ENCODE results near the gene P2RY14.

Gene P2RY14

DNA sequence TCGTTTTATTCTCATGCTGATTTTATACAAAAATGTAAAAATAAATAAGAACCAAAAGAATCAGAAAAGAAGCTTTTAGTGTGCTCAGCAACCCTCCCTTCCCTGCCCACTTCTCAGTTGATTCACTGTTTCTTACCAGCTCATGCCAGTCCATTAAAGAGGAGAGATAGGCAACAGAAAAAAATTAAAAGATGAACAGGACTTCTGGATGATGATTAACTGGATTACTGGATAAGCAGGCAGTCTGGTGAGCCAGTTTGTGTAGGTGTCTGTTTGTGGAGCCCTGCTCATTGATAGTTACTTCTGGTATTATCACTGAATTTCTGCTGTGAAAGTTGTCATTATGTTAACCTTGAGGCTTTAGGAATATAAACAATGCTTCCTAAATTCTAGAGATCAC, 60.2 kb downstream of the P2RY14 start:
- H3K4me3 ChIP-seq (ENCODE audit: low read depth, low read length) = no peak overlapping the region

DNA sequence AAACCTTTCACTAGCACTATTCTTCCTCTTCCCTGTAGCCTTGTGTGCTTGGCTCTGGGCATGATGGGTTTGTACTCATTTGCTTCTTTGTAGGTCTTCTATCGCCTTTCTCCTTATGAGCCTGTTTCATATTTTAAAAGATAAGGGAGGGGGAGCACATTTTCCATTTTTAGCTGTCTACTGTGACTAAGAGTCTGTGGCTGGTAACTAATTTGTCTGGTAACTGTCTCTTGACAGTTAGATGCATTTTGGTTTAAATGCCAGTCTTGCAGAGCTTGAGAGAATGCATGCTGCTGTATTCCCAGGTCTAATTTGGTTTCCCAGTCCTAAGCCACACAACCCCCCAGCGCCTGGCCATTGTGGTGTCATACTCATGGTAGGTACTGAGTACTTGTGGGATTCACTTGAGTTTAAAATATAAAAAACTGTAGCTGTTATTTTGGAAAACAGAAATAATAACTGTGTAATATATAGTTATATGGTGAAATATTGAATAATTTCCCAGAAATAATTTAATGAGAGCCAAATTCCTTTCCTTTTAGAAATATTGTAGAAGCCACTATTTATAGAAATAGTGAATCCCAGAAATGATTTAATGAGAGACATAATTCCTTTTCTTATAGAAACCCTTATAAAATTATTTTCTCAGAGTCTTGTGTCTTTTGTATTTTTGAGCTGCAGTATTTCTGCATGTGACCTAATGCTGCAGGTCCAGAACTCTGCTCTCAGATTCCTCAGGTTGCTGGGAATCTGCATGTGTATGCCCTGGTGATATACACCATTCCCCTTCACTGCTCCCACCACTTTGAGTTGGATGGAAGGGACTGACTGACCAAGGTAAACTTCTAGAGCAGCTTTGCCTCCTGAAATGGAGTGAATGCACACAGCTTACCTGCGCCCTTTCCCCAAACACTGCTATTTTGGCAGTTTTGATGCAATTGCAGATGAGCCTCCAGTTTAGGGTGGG, 61.4 kb downstream of the P2RY14 start:
- no peak overlapping the region for H3K4me3 ChIP-seq (ENCODE audit: low read depth, low read length)

DNA sequence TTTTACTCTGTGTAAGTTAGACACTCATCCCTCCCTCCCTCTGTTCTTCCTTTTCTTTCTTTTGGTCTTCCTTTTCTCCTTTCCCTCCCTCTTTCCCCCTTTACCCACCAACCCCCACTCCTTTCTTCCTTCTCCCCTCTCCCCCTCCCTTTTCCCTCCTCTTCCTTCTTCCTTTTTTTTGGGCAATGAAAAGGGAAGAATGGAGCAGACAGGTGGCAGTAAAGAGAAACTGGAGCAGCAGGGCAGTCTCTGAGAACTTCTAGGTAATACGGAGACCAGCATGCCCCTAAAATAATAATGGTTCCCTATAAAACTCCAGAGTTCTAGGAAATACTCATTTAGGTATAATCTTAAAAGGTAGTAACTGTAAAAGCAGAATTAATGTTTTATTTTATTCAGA, 63.9 kb downstream of the P2RY14 start:
- H3K4me3 ChIP-seq (ENCODE audit: low read depth, low read length) = no peak overlapping the region

DNA sequence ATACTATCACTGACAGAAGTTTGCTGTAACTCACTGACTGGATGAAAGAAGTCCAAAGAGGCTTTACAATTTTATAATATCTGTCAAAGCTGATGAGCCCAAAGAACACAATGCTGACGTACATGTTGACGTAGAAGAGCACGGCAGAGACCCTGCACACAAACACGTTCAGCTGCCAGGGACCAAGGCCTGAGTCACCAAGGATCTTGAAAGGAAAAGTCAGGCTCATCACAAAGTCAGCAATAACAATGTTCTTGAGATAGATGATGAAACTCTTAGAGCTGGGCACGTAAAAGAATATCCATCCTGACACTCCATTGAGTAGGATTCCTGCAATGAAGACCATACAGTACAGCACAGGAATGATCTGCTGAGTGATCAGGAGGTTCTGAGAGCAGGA, 64.5 kb downstream of the P2RY14 start:
- H3K4me3 ChIP-seq (ENCODE audit: low read depth, low read length) = no peak overlapping the region

DNA sequence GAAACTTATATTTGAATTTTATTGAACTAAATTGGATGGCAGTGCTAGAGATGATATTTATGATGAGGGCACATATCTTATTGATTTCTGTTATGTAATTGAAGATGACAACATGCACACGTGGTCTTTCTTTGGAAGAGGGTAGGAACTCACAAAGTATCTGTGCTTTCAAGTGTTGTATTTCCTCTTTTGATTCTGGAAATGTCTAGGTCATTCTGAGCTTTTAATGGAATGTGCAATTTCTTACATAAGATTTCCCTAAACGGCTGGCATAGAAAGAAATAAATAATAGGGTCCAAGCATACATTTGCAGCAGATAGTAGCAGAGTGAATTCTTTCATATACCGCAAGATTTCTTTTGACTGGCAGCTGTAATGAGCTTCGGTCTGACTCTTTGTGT, 65.2 kb downstream of the P2RY14 start:
- no peak overlapping the region for H3K4me3 ChIP-seq (ENCODE audit: low read depth, low read length)

DNA sequence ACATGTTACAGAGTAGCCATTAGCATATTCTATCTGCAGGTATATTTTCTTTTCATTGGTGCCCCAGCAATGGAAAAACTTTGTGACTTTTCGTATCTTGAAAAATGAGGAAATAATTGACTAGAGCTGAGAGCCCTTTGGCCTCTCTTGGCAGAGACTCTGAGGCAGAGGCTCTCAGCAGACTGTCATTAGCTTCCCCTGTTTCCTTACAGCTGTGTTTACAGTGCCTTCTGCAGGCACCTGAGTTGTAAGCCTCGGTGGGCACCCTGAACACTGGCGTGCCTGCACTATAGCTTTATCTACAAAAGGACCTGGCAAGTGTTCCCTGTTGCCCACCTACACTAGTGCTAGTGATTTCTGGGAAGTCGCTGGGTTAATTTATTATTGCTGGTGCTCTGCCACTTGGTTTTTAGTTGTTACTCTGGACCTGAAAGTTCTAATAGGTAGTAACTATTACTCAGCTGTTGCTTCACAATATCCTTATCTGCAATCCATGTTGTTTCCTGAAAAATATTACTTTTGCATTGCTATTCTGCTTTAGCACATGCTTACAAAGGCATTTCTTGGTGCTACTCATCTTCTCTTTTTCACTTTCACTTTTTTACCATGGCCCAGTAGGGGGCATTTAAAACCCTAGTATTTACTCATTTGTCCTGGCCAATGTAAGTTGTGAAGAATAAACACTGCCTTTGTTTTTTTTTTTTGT, 67.5 kb downstream of the P2RY14 start:
- no peak overlapping the region for H3K4me3 ChIP-seq (ENCODE audit: low read depth, low read length)

DNA sequence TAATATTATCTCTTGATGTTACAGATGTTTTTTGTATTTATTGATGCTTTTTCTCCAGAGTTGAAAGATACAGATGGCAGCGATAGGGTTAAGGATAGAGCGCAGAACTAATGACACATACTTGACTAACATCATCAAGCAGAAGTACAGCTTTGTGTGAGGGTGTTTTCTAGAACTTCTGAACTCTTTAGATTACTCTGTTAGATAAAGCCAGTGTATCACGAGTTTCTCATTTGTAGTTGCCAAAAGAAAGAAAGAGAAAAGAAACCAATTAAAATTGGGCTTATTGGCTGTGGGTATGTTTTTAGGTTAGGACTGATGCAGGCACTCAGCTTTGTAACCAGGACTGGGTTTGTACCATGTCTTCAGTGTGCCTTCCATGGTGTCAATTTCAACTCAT, 68.7 kb downstream of the P2RY14 start:
- H3K4me3 ChIP-seq (ENCODE audit: low read depth, low read length) = no peak overlapping the region

DNA sequence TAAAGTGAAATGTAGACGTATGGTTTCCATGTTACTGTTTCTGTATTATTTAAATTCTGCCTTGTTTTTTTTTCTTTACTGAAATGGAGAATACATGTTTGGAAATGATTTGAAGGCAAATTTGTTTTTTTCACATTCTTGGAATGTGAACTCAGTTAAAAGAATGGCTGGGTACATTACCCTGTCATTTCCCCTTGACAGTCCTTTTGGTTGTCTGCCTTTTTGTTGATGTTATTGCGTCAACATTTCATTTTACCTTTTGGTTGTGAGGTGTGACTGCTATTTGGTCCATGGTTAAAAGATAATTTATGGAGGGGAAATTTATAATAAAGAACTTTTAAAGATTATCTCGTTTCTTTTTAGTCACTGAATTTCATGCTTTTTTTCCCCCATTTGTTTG, 72.1 kb downstream of the P2RY14 start:
- no peak overlapping the region for H3K4me3 ChIP-seq (ENCODE audit: low read depth, low read length)

DNA sequence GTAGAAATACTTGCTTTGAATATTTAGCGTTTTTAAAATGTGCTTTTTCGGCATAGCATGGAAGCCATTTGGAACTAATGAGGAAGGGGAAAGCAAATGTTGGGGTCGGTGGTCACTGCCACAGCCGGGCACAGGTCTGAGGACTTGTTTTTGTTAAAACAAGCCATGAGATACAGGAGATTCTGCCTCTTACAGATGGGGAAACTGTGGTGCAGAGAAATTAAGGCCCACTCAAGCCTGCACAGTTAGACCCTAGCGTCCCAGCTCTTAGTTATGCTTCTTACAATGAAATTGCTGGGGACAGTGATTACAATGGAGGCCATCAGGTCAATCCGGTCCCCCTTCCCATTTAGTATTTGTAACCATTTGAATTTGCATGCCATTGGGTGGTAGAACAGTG, 72.9 kb downstream of the P2RY14 start:
- H3K4me3 ChIP-seq (ENCODE audit: low read depth, low read length) = no peak overlapping the region

DNA sequence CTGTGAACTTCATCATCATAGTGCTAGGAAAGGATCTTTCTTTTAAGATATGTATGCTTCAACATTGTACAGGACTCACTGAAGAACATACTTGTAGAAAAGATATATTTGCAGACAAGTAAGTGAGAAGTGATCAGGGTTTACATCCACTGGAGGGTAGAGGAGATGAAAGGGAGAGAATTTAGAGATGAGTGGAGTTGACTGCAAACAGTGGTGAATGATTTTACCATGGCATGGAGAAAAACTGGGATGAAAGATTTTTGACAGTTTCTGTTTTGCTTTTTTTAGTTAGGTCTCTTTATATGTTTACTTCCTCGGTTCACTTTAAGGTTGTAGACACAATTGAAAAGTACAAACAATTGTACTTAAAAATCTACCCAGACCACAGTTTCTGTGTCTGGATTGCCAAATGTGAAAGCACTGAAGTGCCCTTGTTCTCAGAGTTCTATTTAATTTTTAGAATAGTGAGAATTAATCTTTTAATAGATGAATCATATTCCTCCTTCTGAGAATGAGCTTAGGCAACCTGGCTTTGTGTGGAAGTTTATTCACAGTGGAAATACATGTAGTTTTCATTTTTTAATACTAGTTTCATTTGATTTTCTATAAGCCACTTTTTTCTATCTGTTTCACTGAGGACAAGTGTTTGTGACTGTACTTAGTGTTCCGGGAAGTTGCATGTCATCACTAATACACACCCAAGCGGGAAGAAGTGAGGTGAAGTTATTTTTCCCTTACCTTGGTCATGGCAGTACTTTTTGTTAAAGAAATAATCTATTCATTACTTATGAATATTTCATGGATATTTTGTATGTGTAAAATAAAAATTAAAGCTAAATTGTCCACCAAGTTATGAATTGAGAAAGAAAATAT, 73.6 kb downstream of the P2RY14 start:
- H3K4me3 ChIP-seq (ENCODE audit: low read depth, low read length) = no peak overlapping the region

DNA sequence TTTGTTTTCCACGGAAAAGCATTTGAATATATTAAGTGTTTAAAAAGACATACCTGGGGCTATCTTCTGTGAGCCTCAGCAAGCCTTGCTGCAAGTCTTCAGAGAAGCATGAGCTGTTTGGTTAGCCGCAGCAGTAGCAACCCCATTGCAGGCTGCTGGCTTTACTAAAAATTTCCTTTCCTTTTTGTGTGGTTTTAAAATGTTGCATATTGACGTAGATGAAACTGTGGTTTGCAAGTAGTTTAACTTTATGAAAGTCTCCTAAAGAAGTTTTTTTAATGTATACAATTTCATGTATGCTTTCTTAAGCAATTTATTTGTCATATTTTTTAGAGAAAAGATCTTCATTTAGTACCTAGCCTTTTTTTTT, 75.3 kb downstream of the P2RY14 start, which contains the start of gene GPR171:
GPR171 (minus strand) TSS at position 166 of the 370 bp plus-strand sequence. CDS start 3,830 bp downstream, outside the sequence.
- no peak within 1 kb of the TSS for H3K4me3 ChIP-seq (ENCODE audit: low read depth, low read length)

DNA sequence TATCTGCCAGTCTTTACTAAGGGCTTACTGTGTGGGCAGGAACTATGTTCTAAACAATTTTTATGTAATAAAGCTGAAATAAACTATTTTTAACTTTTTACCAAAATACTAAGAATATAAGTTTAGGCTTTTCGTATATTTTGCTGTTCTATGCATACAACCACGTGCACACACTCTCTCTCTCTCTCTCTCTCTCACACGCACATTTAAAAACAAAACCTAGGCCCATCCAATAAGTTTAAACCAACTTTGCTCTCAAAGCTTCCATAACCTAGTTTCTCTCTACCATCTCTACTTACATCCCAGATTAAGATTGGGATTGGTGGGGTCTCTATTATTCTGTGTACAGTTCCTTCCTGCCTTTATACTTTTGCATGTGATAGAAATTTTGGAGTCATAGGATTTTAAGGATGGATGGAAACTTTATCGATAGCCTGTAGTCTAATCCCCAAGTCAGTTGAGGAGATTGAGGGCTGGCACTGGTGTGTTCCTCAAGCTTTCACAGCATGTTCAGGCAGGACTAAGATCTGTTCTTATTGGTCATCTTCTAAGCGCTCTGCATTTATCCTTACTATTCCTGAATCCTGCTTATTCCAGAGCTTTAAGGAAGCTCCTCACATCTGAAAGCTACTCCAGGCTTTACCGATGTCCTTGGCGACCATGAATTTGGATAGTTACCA, 77.2 kb downstream of the P2RY14 start:
- H3K4me3 ChIP-seq (ENCODE audit: low read depth, low read length) = no peak overlapping the region

DNA sequence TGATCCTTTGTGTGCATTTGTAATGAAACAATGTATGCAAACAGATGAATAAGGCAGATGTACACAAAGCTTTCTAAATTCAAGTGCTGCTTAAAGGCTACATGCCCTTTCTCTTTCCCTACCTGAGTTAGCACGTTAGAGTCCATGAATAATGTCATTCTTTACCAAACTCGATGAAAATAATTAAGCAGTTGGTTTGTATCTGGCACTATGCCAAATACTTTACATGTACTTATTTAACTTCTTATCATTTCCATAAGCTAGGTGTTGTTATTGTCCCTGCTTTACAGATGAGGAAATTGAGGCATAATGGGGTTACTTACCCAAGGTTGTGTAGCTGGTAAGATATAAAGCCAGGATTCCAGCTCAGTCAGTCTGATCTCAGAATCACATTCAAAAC, 77.8 kb downstream of the P2RY14 start:
- no peak overlapping the region for H3K4me3 ChIP-seq (ENCODE audit: low read depth, low read length)

DNA sequence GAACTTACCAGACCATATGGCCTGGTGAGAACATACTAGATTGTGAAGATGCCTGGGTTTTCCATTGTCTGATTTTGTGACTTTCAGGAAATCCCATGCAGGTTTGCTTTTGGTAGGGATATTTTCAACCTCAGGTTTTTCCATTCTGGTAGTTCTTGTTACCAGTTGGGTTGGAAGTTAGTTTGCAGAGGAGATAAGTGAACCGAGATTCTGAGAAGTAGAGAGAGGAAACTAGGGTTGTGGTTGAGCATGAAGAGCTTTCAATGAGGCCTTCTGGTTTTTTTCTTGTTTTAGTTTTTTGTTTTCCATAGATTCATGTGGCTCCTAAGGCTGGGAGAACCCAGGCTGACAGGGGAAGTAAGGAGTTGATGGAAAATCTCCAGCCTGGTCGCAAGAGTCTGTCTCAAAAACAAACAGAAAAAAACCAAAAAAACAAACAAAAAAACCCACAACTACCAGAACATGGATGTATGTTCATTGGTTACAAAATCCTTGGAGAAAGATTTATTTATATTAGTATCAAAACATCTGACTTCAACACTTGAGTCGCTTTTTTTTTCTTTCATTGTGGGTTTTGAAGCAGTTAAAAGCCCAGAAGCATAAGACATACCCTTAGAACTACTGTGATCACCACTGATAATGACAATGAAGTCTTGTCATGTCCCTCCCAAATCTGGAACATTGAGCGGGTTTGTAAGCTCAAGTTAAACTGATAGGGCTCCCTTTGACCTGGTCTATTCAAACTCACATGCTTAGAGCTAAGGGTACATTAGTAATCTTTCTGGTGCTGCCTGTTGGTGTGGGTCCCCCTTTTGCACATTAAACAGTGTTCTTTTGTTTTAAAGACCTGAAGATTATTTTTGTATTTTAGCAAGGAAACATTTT, 78.5 kb downstream of the P2RY14 start:
- H3K4me3 ChIP-seq (ENCODE audit: low read depth, low read length) = no peak overlapping the region

DNA sequence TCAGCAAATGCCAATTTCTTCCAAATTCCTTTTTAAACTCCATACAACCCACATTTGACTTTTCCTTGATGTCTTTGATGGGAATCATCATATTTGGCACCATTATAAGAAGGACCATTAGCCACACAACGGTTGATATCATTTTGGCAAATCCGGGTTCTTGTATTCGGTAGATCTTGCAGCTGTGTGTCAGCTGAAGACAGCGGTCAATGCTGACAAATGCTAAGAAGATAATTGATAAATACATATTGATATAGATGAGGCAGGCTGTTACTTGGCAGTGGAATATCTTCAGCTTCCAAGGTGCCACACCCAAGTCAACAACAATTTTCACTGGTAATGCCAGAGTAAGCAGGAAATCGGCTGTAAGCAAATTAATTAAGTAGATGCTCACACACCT, 79.5 kb downstream of the P2RY14 start:
- H3K4me3 ChIP-seq (ENCODE audit: low read depth, low read length) = no peak overlapping the region

DNA sequence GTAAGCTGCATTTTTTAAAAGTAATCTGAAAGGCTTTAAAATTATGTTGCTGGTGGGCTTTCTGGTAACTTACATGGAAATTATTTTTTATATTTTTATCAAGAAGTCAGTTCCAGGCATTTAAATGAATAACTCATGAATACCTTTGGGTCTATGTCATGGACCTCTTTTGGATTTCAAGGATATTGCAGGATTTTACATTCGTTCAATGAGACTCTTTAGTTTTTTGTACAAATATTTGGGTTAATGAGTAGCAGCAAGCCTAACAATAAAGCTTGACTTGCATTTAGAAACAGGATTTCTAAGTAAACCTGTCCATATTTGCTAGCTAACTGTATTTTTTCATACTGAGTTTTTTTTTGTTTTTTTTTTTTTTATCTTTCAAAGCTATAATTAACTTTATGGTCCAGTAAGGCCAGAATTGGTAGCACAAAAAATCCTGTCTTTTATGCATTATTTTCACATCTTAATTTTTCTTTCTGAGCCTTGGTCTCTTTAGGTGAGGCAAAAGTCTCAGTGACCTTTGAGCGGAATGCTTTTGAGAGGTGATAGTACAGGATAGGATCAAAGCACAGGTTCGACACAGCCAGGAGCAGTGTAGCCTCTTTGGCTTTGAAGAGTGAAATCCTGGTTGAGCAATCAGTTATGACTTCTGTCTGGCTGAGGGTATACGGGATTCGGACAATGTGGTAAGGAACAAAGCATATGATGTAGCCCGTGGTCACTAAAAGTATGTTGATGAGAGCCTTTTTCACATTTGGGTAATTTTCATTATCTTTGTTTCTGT, 80.2 kb downstream of the P2RY14 start:
- no peak overlapping the region for H3K4me3 ChIP-seq (ENCODE audit: low read depth, low read length)

DNA sequence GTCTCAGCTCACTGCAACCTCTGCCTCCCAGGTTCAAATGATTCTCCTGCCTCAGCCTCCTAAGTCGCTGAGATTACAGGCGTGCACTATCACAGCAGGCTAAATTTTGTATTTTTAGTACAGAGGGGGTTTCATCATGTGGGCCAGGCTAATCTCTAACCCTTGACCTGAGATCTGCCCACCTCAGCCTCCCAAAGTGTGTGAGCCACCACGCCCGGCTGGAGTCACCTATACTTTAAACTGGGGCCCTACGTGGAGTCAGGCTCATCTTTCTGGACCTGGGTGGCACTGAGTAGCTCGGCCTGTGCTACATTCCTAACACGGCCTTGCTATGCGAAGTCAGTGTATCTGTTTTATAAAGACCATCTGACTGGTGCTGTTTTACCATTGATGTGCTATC, 81.1 kb downstream of the P2RY14 start:
- no peak overlapping the region for H3K4me3 ChIP-seq (ENCODE audit: low read depth, low read length)

DNA sequence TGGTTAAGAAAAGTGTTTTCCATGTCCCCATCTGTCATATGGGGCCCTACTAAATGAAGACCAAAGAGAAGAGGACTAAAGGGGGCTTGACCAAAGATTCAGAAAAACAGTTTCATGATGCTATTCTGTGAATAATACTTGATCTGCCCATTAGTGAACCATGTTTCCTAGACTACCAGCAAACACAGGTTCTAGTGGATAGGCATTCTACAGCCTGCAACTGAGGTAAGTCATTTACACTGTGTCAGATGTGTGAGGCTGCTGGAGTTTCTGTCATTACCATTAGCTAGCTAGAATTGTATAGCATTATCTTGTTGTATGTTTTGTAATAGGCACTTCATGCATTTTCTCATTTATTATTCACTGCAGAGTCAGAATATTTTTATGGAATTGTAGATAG, 81.9 kb downstream of the P2RY14 start:
- H3K4me3 ChIP-seq (ENCODE audit: low read depth, low read length) = no peak overlapping the region

DNA sequence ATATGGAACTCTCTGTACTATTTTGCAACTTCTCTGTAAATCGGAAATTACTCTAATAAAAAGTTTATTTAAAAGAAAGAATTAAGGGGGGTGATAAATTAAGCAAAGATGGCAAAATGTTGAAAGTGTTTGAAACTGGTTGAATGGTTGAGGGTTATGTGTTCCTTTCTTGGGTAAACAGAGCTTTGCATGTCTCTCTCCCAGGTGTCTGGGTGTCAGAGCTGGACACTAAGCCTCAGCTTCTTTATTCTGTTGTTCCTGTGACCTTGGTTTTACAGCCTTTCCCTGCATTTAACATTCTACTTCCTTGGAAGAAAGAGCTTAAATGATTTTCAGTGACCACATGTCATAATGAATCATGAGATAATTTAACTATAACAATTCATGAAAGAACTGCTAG, 82.5 kb downstream of the P2RY14 start:
- no peak overlapping the region for H3K4me3 ChIP-seq (ENCODE audit: low read depth, low read length)
